ENCODE results near the gene PALD1. TPM values are rescaled to one million over a fixed set of nuclear protein-coding genes. Genes with fewer than 3 reads are reported as not detected.

PALD1 gene
- polyA plus RNA-seq, 3 donors: 0.04 to 0.11 TPM; not detected in 1

- no peaks in the 10 kb centered on the region for H3K4me1 Mint-ChIP-seq
These were observed 12.7 kb upstream of the PALD1 start for GRCh38 chr10:70465832-70466231.

DNA sequence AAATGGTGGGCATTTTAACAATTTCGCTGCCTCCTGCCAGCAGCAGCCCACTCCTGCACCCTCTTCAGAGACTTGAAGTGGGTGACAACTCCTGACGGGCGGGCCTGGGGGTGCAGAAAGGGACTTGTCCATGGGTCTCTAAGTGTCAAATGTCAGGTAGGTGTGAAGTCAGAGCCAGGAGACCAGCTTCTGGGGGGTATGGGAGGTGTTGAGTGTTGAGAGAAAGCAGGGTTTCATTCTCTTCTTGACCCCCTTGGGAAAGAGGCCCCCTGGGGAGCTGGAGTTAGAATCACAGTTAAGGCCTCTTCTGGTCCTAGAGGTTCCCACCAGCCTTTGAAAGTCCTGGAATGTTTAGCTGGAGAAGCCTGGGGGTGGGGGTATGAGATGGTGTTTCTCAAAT is 11.6 kb upstream of the PALD1 start:
- no peaks in the 10 kb centered on the region for H4K20me1 ChIP-seq (ENCODE audit: insufficient read depth, low read length)
- H3K27ac ChIP-seq (ENCODE audit: low read depth in 1 of 2, low read length in 2 of 2): no peak overlapping the region

More at GRCh38 chr10:70465832-70466231, 12.7 kb upstream of the PALD1 start:
- DNase-seq: no peak
- no peak overlapping the region for H3K4me2 ChIP-seq (replicated peaks; ENCODE audit: extremely low read depth, low read length, poor library complexity, severe bottlenecking)
- H3K9me3 ChIP-seq (replicated peaks in 1 of 2; ENCODE audit: control insufficient read depth in 1 of 2, insufficient read depth in 1 of 2, low read length in 2 of 2): no peaks in the 10 kb centered on the region
- H3K27ac ChIP-seq (ENCODE audit: low read depth in 1 of 2, low read length in 2 of 2): no peak overlapping the region
- no peaks in the 10 kb centered on the region for H3K4me1 ChIP-seq (ENCODE audit: control insufficient read depth in 1 of 2, insufficient read depth in 2 of 2, low read length in 2 of 2)
- intact Hi-C loops (cut with micrococcal nuclease): no loop called here
- no CpG with 5 or more reads among the region's 2 CpGs for whole genome bisulfite sequencing (ENCODE audit: insufficient coverage)
- no peak overlapping the region for H3K27ac Mint-ChIP-seq
- no peak overlapping the region for H2AFZ ChIP-seq (ENCODE audit: insufficient read depth, low read depth, low read length, poor library complexity, severe bottlenecking)
- peaks cover 2 to 9% (median 4%) of the 10 kb centered on the region in 3 donors for H3K27me3 Mint-ChIP-seq (ENCODE audit: low read depth in 3 of 3)
- TF ChIP-seq, protein P1, sequence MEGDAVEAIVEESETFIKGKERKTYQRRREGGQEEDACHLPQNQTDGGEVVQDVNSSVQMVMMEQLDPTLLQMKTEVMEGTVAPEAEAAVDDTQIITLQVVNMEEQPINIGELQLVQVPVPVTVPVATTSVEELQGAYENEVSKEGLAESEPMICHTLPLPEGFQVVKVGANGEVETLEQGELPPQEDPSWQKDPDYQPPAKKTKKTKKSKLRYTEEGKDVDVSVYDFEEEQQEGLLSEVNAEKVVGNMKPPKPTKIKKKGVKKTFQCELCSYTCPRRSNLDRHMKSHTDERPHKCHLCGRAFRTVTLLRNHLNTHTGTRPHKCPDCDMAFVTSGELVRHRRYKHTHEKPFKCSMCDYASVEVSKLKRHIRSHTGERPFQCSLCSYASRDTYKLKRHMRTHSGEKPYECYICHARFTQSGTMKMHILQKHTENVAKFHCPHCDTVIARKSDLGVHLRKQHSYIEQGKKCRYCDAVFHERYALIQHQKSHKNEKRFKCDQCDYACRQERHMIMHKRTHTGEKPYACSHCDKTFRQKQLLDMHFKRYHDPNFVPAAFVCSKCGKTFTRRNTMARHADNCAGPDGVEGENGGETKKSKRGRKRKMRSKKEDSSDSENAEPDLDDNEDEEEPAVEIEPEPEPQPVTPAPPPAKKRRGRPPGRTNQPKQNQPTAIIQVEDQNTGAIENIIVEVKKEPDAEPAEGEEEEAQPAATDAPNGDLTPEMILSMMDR (IDR thresholded peaks at IDR 0.05): no peak
- H3K36me3 Mint-ChIP-seq: no peaks in the 10 kb centered on the region
- H3K27me3 ChIP-seq (ENCODE audit: control insufficient read depth in 2 of 2, insufficient read depth in 2 of 2, low read length in 2 of 2): no peaks in the 10 kb centered on the region
- H3K9me3 Mint-ChIP-seq: no peaks in the 10 kb centered on the region
- H3K4me3 Mint-ChIP-seq: no peak overlapping the region
- no peaks in the 10 kb centered on the region for H3K36me3 ChIP-seq (replicated peaks in 1 of 2; ENCODE audit: control insufficient read depth in 1 of 2, insufficient read depth in 2 of 2, low read length in 2 of 2)
- no peak overlapping the region for H3K4me3 ChIP-seq (replicated peaks in 1 of 3; ENCODE audit: low read depth in 2 of 3, low read length in 3 of 3)
- no peaks in the 10 kb centered on the region for H4K20me1 ChIP-seq (ENCODE audit: insufficient read depth, low read length)
- no peaks in the 10 kb centered on the region for H3K79me2 ChIP-seq (ENCODE audit: insufficient read depth, low read length)
- H3K9ac ChIP-seq (ENCODE audit: insufficient read depth, low read length, poor library complexity, severe bottlenecking): no peak overlapping the region

More for the DNA sequence above, 11.6 kb upstream of the PALD1 start:
- Mint-ChIP-seq H3K36me3 (no peaks in the 10 kb centered on the region), H3K4me3 (no peak overlapping the region), H3K4me1 (no peaks in the 10 kb centered on the region), H3K27ac (no peak overlapping the region), H3K9me3 (no peaks in the 10 kb centered on the region), H3K27me3 (ENCODE audit: low read depth in 3 of 3) (peaks cover 2 to 9% (median 4%) of the 10 kb centered on the region in 3 donors)
- no peaks in the 10 kb centered on the region for H3K27me3 ChIP-seq (ENCODE audit: control insufficient read depth in 2 of 2, insufficient read depth in 2 of 2, low read length in 2 of 2)
- TF ChIP-seq, protein P1 (IDR thresholded peaks at IDR 0.05): no peak
- H3K36me3 ChIP-seq (replicated peaks in 1 of 2; ENCODE audit: control insufficient read depth in 1 of 2, insufficient read depth in 2 of 2, low read length in 2 of 2): no peaks in the 10 kb centered on the region
- no peaks in the 10 kb centered on the region for H3K9me3 ChIP-seq (replicated peaks in 1 of 2; ENCODE audit: control insufficient read depth in 1 of 2, insufficient read depth in 1 of 2, low read length in 2 of 2)
- no peak overlapping the region for H3K9ac ChIP-seq (ENCODE audit: insufficient read depth, low read length, poor library complexity, severe bottlenecking)
- intact Hi-C loops (cut with micrococcal nuclease): no loop called here
- no peak overlapping the region for H2AFZ ChIP-seq (ENCODE audit: insufficient read depth, low read depth, low read length, poor library complexity, severe bottlenecking)
- no peak for DNase-seq
- no peak overlapping the region for H3K4me2 ChIP-seq (replicated peaks; ENCODE audit: extremely low read depth, low read length, poor library complexity, severe bottlenecking)
- H3K4me1 ChIP-seq (ENCODE audit: control insufficient read depth in 1 of 2, insufficient read depth in 2 of 2, low read length in 2 of 2): no peaks in the 10 kb centered on the region
- WGBS (ENCODE audit: insufficient coverage): 100% methylated on average over 2 of the region's 3 CpGs
- H3K4me3 ChIP-seq (replicated peaks in 1 of 3; ENCODE audit: low read depth in 2 of 3, low read length in 3 of 3): no peak overlapping the region
- H3K79me2 ChIP-seq (ENCODE audit: insufficient read depth, low read length): no peaks in the 10 kb centered on the region
